OCI-LY3 (cell line): ENCODE measurements around the gene FANCE.

Experiments
- EZH2phosphoT487 ChIP-seq: fragments of 200-600 bp; shearing (Covaris generic); IDR thresholded peaks from 2 replicates; pipeline ENCODE4 v1.6.1; 2018; ENCODE audit warnings: antibody characterized with exemption, mixed run types, low read depth
- TF ChIP-seq, protein P1 (sequence below): fragments of 200-600, 300-600 bp; sonication (generic); IDR thresholded peaks from 2 replicates; pipeline ENCODE4 v1.5.1; 2014; ENCODE audit warnings: antibody characterized with exemption, low read length, low read depth

- TF ChIP-seq, protein P1, sequence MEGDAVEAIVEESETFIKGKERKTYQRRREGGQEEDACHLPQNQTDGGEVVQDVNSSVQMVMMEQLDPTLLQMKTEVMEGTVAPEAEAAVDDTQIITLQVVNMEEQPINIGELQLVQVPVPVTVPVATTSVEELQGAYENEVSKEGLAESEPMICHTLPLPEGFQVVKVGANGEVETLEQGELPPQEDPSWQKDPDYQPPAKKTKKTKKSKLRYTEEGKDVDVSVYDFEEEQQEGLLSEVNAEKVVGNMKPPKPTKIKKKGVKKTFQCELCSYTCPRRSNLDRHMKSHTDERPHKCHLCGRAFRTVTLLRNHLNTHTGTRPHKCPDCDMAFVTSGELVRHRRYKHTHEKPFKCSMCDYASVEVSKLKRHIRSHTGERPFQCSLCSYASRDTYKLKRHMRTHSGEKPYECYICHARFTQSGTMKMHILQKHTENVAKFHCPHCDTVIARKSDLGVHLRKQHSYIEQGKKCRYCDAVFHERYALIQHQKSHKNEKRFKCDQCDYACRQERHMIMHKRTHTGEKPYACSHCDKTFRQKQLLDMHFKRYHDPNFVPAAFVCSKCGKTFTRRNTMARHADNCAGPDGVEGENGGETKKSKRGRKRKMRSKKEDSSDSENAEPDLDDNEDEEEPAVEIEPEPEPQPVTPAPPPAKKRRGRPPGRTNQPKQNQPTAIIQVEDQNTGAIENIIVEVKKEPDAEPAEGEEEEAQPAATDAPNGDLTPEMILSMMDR, result no peak
- TF ChIP-seq EZH2phosphoT487, result no peak
Observed at GRCh38 chr6:35486005-35486925, 34.1 kb downstream of the FANCE start.
